Stimulated activated CD4-positive, alpha-beta T cell treated with anti-CD3 and anti-CD28 coated beads, Interleukin-1b, Interleukin-23, amount 100 ng/mL, for 4 hours (primary cell): Measurements from ENCODE around the gene FAM234A.
"Not testable (repeated sequence)": the region's sequence is repeated elsewhere in the genome, so short reads cannot be mapped to it uniquely, and the experiment has no call there.

Experiments used
- DNase-seq, 2 donors: peaks; one replicate each; pipeline ENCODE4 v3.0.0-alpha.2; 2020; ENCODE audit warnings: low read depth in 2 of 2

FAM234A gene

GRCh38 chr16:234468-235305 lies at the start of gene FAM234A:
FAM234A (plus strand) TSS chr16:234821; CDS start chr16:254414, 19,593 bp downstream.
- peak; percentile 94 to 97 for DNase-seq

DNA sequence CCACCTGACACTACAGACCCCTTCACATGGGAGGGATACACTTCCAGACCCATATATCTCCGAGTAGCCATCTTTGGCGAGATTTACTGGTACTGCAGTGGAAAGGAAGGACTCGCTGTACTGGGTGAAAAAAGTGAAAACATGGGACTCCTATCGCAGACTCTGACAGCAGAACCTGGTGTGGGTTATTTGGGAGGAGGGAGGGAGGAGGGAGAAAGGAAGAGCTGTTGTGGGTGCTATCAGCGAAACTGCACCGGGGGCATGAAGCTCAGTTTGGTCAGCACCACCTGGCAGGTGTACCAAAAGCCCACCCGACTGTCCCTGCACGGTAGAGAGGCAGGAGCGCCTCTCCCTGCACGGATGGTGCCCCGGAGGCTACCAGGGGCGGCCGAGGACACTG lies 49.4 kb upstream of the FAM234A start:
- no peak for DNase-seq

- no peak for DNase-seq
These were observed 48.9 kb upstream of the FAM234A start for GRCh38 chr16:185691-186090.

DNA sequence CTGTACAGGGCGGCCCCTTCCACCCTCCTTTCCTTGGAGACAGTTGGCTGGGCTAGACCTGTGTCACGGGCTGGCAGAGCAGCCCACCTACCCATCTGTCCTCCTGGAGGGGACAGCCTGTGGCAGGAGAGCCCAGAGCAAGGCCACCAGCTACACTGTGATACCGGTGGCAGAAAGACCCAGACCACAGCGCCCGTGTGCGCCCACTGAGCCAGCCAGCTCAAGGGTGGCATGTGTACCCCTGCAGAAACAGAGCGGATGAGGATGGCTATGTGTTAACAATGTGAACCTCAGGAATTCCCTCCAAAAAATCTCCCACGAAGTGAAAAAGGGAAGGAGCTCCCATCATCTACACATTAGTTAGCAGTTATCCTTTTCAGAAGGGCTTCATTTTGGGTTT lies 47.3 kb upstream of the FAM234A start:
- no peak for DNase-seq

- DNase-seq: no peak
These were observed 45.9 kb upstream of the FAM234A start for GRCh38 chr16:188674-189073.

DNA sequence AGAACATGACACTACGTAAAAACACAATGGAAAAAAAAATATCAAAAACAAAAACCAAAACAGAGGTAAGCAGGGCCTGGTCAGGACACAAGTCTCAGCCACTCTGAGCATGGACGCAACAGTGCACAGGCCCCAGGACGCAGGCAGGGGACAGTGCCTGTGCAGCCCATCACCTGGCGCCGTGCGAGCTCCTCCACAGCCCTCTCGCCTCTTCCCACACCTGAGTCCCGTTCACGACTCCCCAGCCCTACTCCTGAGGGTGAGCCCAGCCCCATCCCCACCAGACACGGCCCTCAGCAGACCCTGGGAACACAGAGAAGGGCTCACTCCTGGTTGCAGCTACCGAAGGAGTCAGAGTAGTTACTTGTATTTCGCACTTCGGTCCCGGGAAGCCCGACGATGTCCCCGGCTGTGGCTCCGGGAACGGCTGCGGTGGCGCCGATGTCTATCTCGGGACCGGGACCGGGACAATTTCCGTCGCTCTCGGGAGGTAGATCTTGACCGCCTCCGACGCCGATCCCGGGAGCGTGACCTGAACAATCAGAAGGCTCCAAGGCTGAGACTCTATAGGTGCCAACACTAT lies 44.9 kb upstream of the FAM234A start:
- DNase-seq: no peak

GRCh38 chr16:191831-192230 lies 42.8 kb upstream of the FAM234A start:
- DNase-seq: no peak

DNA sequence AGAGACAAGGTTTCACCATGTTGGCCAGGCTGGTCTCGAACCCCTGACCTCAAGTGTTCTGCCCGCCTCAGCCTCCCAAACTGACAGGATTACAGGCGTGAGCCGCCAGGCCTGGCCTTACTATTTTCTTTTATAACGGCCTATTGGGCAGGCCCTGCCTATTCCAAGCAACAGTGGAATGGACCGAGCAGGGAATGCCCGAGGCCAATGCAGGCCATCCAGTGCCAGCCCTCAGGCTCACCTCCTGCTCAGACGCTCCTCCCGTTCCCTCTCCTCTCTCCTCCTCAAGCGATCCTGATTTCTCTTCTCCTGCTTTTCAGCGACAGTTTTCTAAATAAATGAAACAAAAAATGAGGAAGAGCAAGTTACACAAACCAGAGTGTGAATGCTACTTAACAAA lies 41.9 kb upstream of the FAM234A start:
- no peak for DNase-seq

DNA sequence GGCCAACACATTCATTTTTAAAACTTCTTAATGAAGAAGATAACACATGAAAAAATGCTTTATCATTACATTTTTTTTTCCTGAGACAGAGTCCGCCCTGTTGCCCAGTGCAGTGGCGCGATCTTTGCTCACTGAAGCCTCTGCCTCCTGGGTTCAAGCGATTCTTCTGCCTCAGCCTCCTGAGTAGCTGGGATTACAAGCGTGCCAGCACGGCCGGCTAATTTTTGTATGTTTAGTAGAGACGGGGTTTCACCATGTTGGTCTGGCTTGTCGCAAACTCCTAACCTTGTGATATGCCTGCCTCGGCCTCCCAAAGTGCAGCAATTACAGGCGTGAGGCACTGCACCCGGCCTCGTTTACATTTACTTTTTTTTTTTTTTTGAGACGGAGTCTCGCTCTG lies 41.2 kb upstream of the FAM234A start:
- DNase-seq: no peak

GRCh38 chr16:194516-194915 lies 40.1 kb upstream of the FAM234A start:
- no peak for DNase-seq

DNA sequence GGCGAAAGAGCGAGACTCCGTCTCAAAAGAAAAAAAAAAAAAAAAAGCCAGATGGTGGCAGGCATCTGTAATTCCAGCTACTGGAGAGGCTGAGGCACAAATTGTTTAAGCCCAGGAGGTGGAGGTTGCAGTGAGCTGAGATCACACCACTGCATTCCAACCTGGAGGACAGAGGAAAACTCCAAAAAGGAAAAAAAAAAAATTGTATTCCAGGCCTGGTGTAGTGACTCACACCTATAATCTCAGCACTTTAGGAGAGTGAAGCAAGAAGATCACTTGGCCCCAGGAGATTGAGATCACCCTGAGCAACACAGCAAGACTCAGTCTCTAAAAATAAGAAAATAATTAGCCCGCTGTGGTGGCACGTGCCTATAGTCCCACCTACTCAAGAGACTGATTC lies 34.2 kb upstream of the FAM234A start:
- DNase-seq: no peak

DNA sequence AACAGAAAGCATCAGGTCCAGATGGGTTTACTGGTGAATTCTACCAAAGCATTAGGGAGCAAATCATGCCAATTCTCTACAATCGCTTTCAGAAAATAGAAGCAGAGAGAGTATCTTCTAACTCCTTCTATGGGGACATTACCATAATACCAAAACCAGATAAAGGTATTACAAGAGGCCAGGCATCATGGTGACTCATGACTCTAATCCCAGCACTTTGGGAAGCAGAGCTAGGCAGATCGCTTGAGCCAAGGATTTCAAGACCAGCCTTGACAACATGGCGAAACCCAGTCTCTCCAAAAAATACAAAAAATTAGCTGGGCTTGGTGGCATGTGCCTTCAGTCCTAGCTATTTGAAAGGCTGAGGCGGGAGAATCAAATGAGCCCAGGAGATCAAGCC lies 31.4 kb upstream of the FAM234A start:
- no peak for DNase-seq

GRCh38 chr16:204046-204445 lies 30.6 kb upstream of the FAM234A start:
- DNase-seq: not testable (repeated sequence)

DNA sequence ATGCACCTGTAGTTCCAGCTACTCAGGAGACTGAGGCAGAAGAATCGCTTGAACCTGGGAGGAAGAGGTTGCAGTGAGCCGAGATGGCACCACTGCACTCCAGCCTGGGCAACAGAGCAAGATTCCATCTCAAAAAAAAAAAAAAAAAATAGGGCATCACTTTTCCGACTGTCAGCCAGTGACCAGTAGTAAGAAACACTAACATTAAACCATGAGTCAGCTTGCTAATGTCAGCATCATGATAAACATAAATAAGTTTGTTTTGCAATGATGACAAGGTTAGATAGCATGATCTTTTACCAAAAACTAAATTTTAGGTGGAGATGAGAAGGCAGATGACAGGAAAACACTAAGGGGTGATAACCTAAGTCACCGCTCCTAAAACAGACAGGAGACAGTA lies 25.3 kb upstream of the FAM234A start:
- DNase-seq: not testable (repeated sequence)

GRCh38 chr16:211631-212180 lies 22.9 kb upstream of the FAM234A start:
- not testable (repeated sequence) for DNase-seq

- no peak for DNase-seq
These were observed 21.6 kb upstream of the FAM234A start for GRCh38 chr16:212999-213398.

DNA sequence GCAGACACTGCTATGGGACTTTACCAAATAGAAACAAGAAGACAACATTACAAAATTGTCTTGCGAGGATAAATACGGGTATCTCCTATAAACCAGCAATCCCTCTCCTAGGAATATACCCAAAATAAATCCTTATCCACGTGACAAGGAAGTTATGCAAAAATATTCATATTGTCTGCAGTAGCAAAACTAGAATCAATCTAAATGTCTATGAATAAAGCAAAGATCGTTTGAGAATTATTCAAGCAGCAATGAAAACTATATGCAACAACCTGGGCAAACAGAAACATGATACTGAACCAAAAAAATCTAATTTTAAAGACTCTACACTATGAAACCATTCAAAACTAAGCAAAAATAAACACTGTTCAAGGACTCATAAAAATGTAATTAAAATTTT lies 14.6 kb upstream of the FAM234A start:
- no peak for DNase-seq

- no peak for DNase-seq
These were observed 6.3 kb upstream of the FAM234A start for GRCh38 chr16:228151-228851.

GRCh38 chr16:228852-229730 lies 5.5 kb upstream of the FAM234A start, which contains the start of gene LUC7L:
LUC7L (minus strand) TSS chr16:229449; CDS start chr16:229339, 110 bp downstream.
- DNase-seq: peak; percentile 81

- DNase-seq: no peak
These were observed 4.8 kb upstream of the FAM234A start for GRCh38 chr16:229731-230281.

DNA sequence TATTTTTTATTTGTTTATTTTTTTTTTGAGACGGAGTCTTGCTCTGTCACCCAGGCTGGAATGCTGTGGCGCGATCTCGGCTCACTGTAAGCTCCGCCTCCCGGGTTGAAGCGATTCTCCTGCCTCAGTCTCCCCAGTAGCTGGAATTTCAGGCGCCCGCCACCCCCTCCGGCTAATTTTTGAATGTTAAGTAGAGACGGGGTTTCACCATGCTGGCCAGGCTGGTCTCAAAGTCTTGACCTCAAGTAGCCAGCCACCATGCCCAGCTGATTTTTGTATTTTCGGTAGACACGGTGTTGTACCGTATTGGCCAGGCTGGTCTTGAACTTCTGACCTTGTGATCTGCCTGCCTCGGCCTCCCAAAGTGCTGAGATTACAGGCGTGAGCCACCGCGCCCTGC lies 4.3 kb upstream of the FAM234A start:
- not testable (repeated sequence) for DNase-seq
